Neuronal stem cell (in vitro differentiated cells): ENCODE results near the gene CTSS.

Source experiments
- DNase-seq: peaks from one replicate; pipeline ENCODE4 v3.0.0-alpha.2; 2013; ENCODE audit warnings: low spot score
- H2AFZ ChIP-seq: one replicate; pipeline ENCODE4 v1.6.1; 2013; ENCODE audit warnings: mild to moderate bottlenecking, low read length, inconsistent platforms
- H2AK5ac ChIP-seq: 2 replicates; pipeline ENCODE4 v1.6.1; 2013; ENCODE audit warnings: low read depth, mild to moderate bottlenecking, inconsistent platforms, low read length, moderate library complexity, mixed read lengths
- H2BK120ac ChIP-seq: 2 replicates; pipeline ENCODE4 v1.6.1; 2013; ENCODE audit warnings: low read depth, mild to moderate bottlenecking, inconsistent platforms, low read length, moderate library complexity, mixed read lengths
- H2BK12ac ChIP-seq: one replicate; pipeline ENCODE4 v1.6.1; 2013; ENCODE audit warnings: low read length, inconsistent platforms
- H2BK15ac ChIP-seq: 2 replicates; pipeline ENCODE4 v1.6.1; 2013; ENCODE audit warnings: mild to moderate bottlenecking, low read length, inconsistent platforms, mixed read lengths
- H2BK5ac ChIP-seq: one replicate; pipeline ENCODE4 v1.6.1; 2013; ENCODE audit warnings: inconsistent platforms, mild to moderate bottlenecking, low read length, moderate library complexity
- H3K14ac ChIP-seq: one replicate; pipeline ENCODE4 v1.6.1; 2013; ENCODE audit warnings: low read length, inconsistent platforms
- H3K18ac ChIP-seq: 2 replicates; pipeline ENCODE4 v1.6.1; 2013; ENCODE audit warnings: low read length, inconsistent platforms
- H3K23ac ChIP-seq: 2 replicates; pipeline ENCODE4 v1.6.1; 2013; ENCODE audit warnings: low read depth, mild to moderate bottlenecking, mixed read lengths, low read length, inconsistent platforms; ENCODE audit not compliant: poor library complexity
- H3K27ac ChIP-seq: replicated peaks from 3 replicates; pipeline ENCODE4 v1.5.1; 2013; ENCODE audit warnings: low read length, inconsistent platforms
- H3K27me3 ChIP-seq, 3 experiments: 2 replicates each; pipeline ENCODE4 v1.6.1; 2013; ENCODE audit warnings: low read length in 3 of 3, mild to moderate bottlenecking in 2 of 3, inconsistent platforms in 1 of 3, low read depth in 1 of 3, mixed read lengths in 1 of 3, moderate library complexity in 1 of 3; ENCODE audit not compliant: control insufficient read depth in 3 of 3, insufficient read depth in 3 of 3
- H3K36me3 ChIP-seq, 2 donors: replicated peaks in 1 of 2; 2 replicates each; pipeline ENCODE4 v1.6.1; 2013; ENCODE audit warnings: low read length in 2 of 2; ENCODE audit not compliant: control insufficient read depth in 2 of 2, insufficient read depth in 2 of 2
- H3K4ac ChIP-seq: 2 replicates; pipeline ENCODE4 v1.6.1; 2013; ENCODE audit warnings: inconsistent platforms, mild to moderate bottlenecking, low read length, moderate library complexity
- H3K4me1 ChIP-seq, 2 donors: 1 replicate in 1 of 2; 2 replicates in 1 of 2; pipeline ENCODE4 v1.6.1; 2013; ENCODE audit warnings: low read length in 2 of 2, low read depth in 1 of 2; ENCODE audit not compliant: control insufficient read depth in 2 of 2, insufficient read depth in 1 of 2
- H3K4me2 ChIP-seq: one replicate; pipeline ENCODE4 v1.6.1; 2013; ENCODE audit warnings: mild to moderate bottlenecking, low read length, inconsistent platforms; ENCODE audit not compliant: insufficient read depth, poor library complexity, severe bottlenecking
- H3K4me3 ChIP-seq, 2 donors: 2 replicates each; pipeline ENCODE4 v1.5.1; 2013; ENCODE audit warnings: low read length in 2 of 2, mild to moderate bottlenecking in 2 of 2, inconsistent platforms in 1 of 2, moderate library complexity in 1 of 2
- H3K79me1 ChIP-seq: one replicate; pipeline ENCODE4 v1.6.1; 2013; ENCODE audit warnings: low read depth, mild to moderate bottlenecking, inconsistent platforms, low read length, moderate library complexity
- H3K9ac ChIP-seq: one replicate; pipeline ENCODE4 v1.6.1; 2013; ENCODE audit warnings: mild to moderate bottlenecking, low read depth, low read length, inconsistent platforms; ENCODE audit not compliant: poor library complexity
- H3K9me3 ChIP-seq, 2 donors: replicated peaks in 1 of 2; 2 replicates each; pipeline versions ENCODE3 to v1.6.1; 2013; ENCODE audit warnings: low read length in 2 of 2, mild to moderate bottlenecking in 2 of 2, inconsistent platforms in 1 of 2, low read depth in 1 of 2, mixed read lengths in 1 of 2, moderate library complexity in 1 of 2; ENCODE audit not compliant: control insufficient read depth in 2 of 2, insufficient read depth in 1 of 2
- H4K8ac ChIP-seq: one replicate; pipeline ENCODE4 v1.6.1; 2013; ENCODE audit warnings: low read depth, mild to moderate bottlenecking, inconsistent platforms, low read length, moderate library complexity
- H4K91ac ChIP-seq: one replicate; pipeline ENCODE4 v1.6.1; 2013; ENCODE audit warnings: low read length, low read depth, mild to moderate bottlenecking, inconsistent platforms; ENCODE audit not compliant: poor library complexity
- WGBS, 2 donors: extraction: QIAGEN DNeasy Blood & Tissue Kit; methylation state at CpG; one replicate each; pipeline ENCODE4 v1.1.7; 2013; ENCODE audit warnings: missing lambda C conversion rate in 2 of 2, mixed read lengths in 1 of 2; ENCODE audit not compliant: insufficient read length in 2 of 2, insufficient replicate concordance in 1 of 2; ENCODE audit errors: extremely low coverage in 2 of 2; 5-methylcytosine and 5-hydroxymethylcytosine counted together

The CTSS gene

DNA sequence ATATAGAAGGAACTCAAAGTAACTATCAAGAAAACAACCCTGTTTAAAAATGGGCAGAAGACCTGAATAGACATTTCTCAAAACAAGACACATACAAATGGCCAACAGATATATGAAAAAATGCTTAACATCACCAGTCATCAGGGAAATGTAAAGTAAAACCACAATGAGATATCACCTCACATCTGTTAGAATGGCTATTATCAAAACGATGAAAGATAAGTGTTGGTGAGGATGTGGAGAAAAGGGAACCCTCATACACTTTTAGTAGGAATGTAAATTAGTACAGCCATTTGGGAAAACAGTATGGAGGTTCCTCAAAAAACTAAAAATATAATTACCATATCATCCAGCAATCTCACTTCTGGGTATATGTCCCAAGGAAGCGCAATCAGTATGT, 3.0 kb downstream of the CTSS start:
- no peak overlapping the region for H2BK15ac ChIP-seq
- no peak overlapping the region for H3K23ac ChIP-seq
- H3K36me3 ChIP-seq = no peaks in the 10 kb centered on the region
- WGBS, 2 donors = no CpG with 5 or more reads among the region's 2 CpGs
- H4K8ac ChIP-seq = no peak overlapping the region
- H2BK5ac ChIP-seq = no peak overlapping the region
- no peaks in the 10 kb centered on the region for H3K27me3 ChIP-seq
- H3K18ac ChIP-seq = no peak overlapping the region
- H3K27ac ChIP-seq = no peak overlapping the region
- H3K4me2 ChIP-seq = no peak overlapping the region
- H3K4me3 ChIP-seq = no peak overlapping the region
- H3K14ac ChIP-seq = no peak overlapping the region
- H3K9me3 ChIP-seq = no peaks in the 10 kb centered on the region
- H3K79me1 ChIP-seq = no peaks in the 10 kb centered on the region
- no peaks in the 10 kb centered on the region for H3K4me1 ChIP-seq
- no peak overlapping the region for H2AFZ ChIP-seq
- H2AK5ac ChIP-seq = no peak overlapping the region
- H4K91ac ChIP-seq = no peak overlapping the region
- no peak overlapping the region for H2BK12ac ChIP-seq
- no peak overlapping the region for H3K9ac ChIP-seq
- no peak overlapping the region for H2BK120ac ChIP-seq
- no peak for DNase-seq
- H3K4ac ChIP-seq = no peak overlapping the region

DNA sequence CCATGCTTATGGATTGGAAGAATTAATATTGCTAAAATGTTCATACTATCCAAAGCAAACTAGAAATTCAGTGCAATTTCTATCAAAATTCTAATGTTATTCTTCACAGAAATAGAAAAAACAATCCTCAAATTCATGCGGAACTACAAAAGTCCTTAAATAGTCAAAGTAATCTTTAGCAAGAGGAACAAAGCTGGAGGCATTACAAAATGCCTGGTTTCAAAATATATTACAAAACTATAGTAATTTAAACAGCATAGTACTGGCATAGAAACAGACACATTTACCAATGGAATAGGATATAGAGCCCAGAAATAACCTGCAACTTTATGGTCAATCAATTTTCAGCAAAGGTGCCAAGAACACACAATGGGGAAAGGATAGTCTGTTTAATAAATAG, 3.8 kb downstream of the CTSS start:
- Histone ChIP-seq H2BK120ac (no peak overlapping the region), H3K36me3 (no peaks in the 10 kb centered on the region), H3K79me1 (no peaks in the 10 kb centered on the region), H3K27me3 (no peaks in the 10 kb centered on the region), H3K23ac (no peak overlapping the region), H2AFZ (no peak overlapping the region), H2AK5ac (no peak overlapping the region), H3K4me1 (no peaks in the 10 kb centered on the region), H2BK12ac (no peak overlapping the region), H4K8ac (no peak overlapping the region), H3K4ac (no peak overlapping the region), H3K9ac (no peak overlapping the region), H3K4me3 (no peak overlapping the region), H3K9me3 (no peaks in the 10 kb centered on the region), H2BK5ac (no peak overlapping the region), H3K14ac (no peak overlapping the region), H3K4me2 (no peak overlapping the region), H3K18ac (no peak overlapping the region), H3K27ac (no peak overlapping the region), H4K91ac (no peak overlapping the region), H2BK15ac (no peak overlapping the region)
- no peak for DNase-seq
- WGBS, 2 donors = no CpG with 5 or more reads among the region's 1 CpG

- Histone ChIP-seq H3K4me2 (no peak overlapping the region), H3K79me1 (no peaks in the 10 kb centered on the region), H2BK15ac (no peak overlapping the region), H3K4ac (no peak overlapping the region), H2BK5ac (no peak overlapping the region), H3K4me3 (no peak overlapping the region), H4K91ac (no peak overlapping the region), H3K27ac (no peak overlapping the region), H3K18ac (no peak overlapping the region), H4K8ac (no peak overlapping the region), H3K9ac (no peak overlapping the region), H3K9me3 (no peaks in the 10 kb centered on the region), H3K27me3 (no peaks in the 10 kb centered on the region), H3K4me1 (no peaks in the 10 kb centered on the region), H3K23ac (no peak overlapping the region), H3K36me3 (no peaks in the 10 kb centered on the region), H3K14ac (no peak overlapping the region), H2AK5ac (no peak overlapping the region), H2BK120ac (no peak overlapping the region), H2BK12ac (no peak overlapping the region), H2AFZ (no peak overlapping the region)
- WGBS, 2 donors = no CpG with 5 or more reads among the region's 3 CpGs
- DNase-seq = no peak
These were observed 5.6 kb downstream of the CTSS start for GRCh38 chr1:150760013-150760412.

- Histone ChIP-seq H2AFZ (no peak overlapping the region), H2BK5ac (no peak overlapping the region), H3K27ac (no peak overlapping the region), H3K9me3 (no peaks in the 10 kb centered on the region), H3K4ac (no peak overlapping the region), H3K4me2 (no peak overlapping the region), H3K4me1 (no peaks in the 10 kb centered on the region), H4K91ac (no peak overlapping the region), H3K9ac (no peak overlapping the region), H4K8ac (no peak overlapping the region), H3K23ac (no peak overlapping the region), H2BK15ac (no peak overlapping the region), H3K79me1 (no peaks in the 10 kb centered on the region), H2AK5ac (no peak overlapping the region), H3K36me3 (no peaks in the 10 kb centered on the region), H2BK12ac (no peak overlapping the region), H2BK120ac (no peak overlapping the region), H3K14ac (no peak overlapping the region), H3K27me3 (no peaks in the 10 kb centered on the region), H3K18ac (no peak overlapping the region), H3K4me3 (no peak overlapping the region)
- no peak for DNase-seq
- no CpG with 5 or more reads among the region's 2 CpGs for WGBS, 2 donors
These were observed 12.2 kb downstream of the CTSS start for GRCh38 chr1:150753416-150753815.
